Muscle of leg (tissue), 16 donors: ENCODE data around the gene SPAG9. TPM values are rescaled to one million over a fixed set of nuclear protein-coding genes. Genes with fewer than 3 reads are reported as not detected.

ENCODE experiments used
- DNase-seq: peaks from one replicate; pipeline ENCODE4 v3.0.0; 2013
- H3K27ac ChIP-seq: one replicate; pipeline ENCODE4 v1.5.1; 2013; ENCODE audit warnings: mild to moderate bottlenecking, low read length, control low read depth
- H3K27me3 ChIP-seq: one replicate; pipeline ENCODE4 v1.6.1; 2013; ENCODE audit warnings: low read length; ENCODE audit not compliant: control insufficient read depth, insufficient read depth
- H3K36me3 ChIP-seq: one replicate; pipeline ENCODE4 v1.6.1; 2013; ENCODE audit warnings: low read length; ENCODE audit not compliant: control insufficient read depth, insufficient read depth
- H3K4me1 ChIP-seq: one replicate; pipeline ENCODE4 v1.6.1; 2013; ENCODE audit warnings: low read length; ENCODE audit not compliant: control insufficient read depth, insufficient read depth
- H3K4me3 ChIP-seq: one replicate; pipeline ENCODE4 v1.5.1; 2013; ENCODE audit warnings: low read length, control low read depth
- H3K9me3 ChIP-seq: replicated peaks from 2 replicates; pipeline ENCODE4 v1.6.1; 2013; ENCODE audit warnings: low read depth, low read length; ENCODE audit not compliant: control insufficient read depth
- WGBS: methylation state at CpG from one replicate; pipeline ENCODE4 v1.1.5; 2013; ENCODE audit warnings: missing lambda C conversion rate; ENCODE audit not compliant: insufficient coverage; 5-methylcytosine and 5-hydroxymethylcytosine counted together
- long read RNA-seq, 11 donors: transcript quantifications; one replicate each; lab custom pipeline, GENCODE V29; 2026
- polyA plus RNA-seq, 8 donors: library from polyadenylated mRNA; unstranded; fragments of 120-200 nt; gene quantifications; one replicate each; pipeline versions ENCODE4 v1.2.1 to v1.2.3, GENCODE V29; 2013; ENCODE audit warnings: inconsistent platforms in 1 of 8, low replicate concordance in 1 of 8; ENCODE audit not compliant: insufficient read length in 8 of 8, insufficient read depth in 1 of 8
- total RNA-seq: library from RNA; stranded (reverse); fragments of 120-200 nt; gene quantifications from one replicate; pipeline ENCODE4 v1.2.4, GENCODE V29; 2013

SPAG9 gene, protein sequence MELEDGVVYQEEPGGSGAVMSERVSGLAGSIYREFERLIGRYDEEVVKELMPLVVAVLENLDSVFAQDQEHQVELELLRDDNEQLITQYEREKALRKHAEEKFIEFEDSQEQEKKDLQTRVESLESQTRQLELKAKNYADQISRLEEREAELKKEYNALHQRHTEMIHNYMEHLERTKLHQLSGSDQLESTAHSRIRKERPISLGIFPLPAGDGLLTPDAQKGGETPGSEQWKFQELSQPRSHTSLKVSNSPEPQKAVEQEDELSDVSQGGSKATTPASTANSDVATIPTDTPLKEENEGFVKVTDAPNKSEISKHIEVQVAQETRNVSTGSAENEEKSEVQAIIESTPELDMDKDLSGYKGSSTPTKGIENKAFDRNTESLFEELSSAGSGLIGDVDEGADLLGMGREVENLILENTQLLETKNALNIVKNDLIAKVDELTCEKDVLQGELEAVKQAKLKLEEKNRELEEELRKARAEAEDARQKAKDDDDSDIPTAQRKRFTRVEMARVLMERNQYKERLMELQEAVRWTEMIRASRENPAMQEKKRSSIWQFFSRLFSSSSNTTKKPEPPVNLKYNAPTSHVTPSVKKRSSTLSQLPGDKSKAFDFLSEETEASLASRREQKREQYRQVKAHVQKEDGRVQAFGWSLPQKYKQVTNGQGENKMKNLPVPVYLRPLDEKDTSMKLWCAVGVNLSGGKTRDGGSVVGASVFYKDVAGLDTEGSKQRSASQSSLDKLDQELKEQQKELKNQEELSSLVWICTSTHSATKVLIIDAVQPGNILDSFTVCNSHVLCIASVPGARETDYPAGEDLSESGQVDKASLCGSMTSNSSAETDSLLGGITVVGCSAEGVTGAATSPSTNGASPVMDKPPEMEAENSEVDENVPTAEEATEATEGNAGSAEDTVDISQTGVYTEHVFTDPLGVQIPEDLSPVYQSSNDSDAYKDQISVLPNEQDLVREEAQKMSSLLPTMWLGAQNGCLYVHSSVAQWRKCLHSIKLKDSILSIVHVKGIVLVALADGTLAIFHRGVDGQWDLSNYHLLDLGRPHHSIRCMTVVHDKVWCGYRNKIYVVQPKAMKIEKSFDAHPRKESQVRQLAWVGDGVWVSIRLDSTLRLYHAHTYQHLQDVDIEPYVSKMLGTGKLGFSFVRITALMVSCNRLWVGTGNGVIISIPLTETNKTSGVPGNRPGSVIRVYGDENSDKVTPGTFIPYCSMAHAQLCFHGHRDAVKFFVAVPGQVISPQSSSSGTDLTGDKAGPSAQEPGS (N-terminal part only)
- total RNA-seq (76.0 TPM), polyA plus RNA-seq (10 to 100 TPM; 48.4 to 81.4 (median 65.6) TPM)
- long read RNA-seq, donor 1, full-length matches to known transcripts, result 3 of 3 reads
- long read RNA-seq, donor 1, partial matches to known transcripts, result 0 of 3 reads
- long read RNA-seq, donor 1, other reads (novel, unspliced or antisense), result 0 of 3 reads
- long read RNA-seq, donor 2, result 0 reads
- long read RNA-seq, donor 3, full-length matches to known transcripts, result 2 of 2 reads
- long read RNA-seq, donor 3, partial matches to known transcripts, result 0 of 2 reads
- long read RNA-seq, donor 3, other reads (novel, unspliced or antisense), result 0 of 2 reads
- long read RNA-seq, donor 4, partial matches to known transcripts, result 0 of 1 reads
- long read RNA-seq, donor 4, other reads (novel, unspliced or antisense), result 0 of 1 reads
- long read RNA-seq, donor 5, full-length matches to known transcripts, result 4 of 2,035 reads
- long read RNA-seq, donor 5, partial matches to known transcripts, result 879 of 2,035 reads
- long read RNA-seq, donor 5, other reads (novel, unspliced or antisense), result 1,152 of 2,035 reads
- long read RNA-seq, donor 6, full-length matches to known transcripts, result 5 of 5 reads
- long read RNA-seq, donor 6, partial matches to known transcripts, result 0 of 5 reads
- long read RNA-seq, donor 6, other reads (novel, unspliced or antisense), result 0 of 5 reads
- long read RNA-seq, donor 7, partial matches to known transcripts, result 0 of 5 reads
- long read RNA-seq, donor 7, other reads (novel, unspliced or antisense), result 0 of 5 reads
- long read RNA-seq, donor 8, partial matches to known transcripts, result 0 of 1 reads
- long read RNA-seq, donor 8, other reads (novel, unspliced or antisense), result 0 of 1 reads
- long read RNA-seq, donor 9, full-length matches to known transcripts, result 3 of 8 reads
- long read RNA-seq, donor 9, partial matches to known transcripts, result 5 of 8 reads
- long read RNA-seq, donor 9, other reads (novel, unspliced or antisense), result 0 of 8 reads
- long read RNA-seq, donor 10, partial matches to known transcripts, result 0 of 3 reads
- long read RNA-seq, donor 10, other reads (novel, unspliced or antisense), result 0 of 3 reads
- long read RNA-seq, donor 11, partial matches to known transcripts, result 0 of 1 reads
- long read RNA-seq, donor 11, other reads (novel, unspliced or antisense), result 0 of 1 reads

DNA sequence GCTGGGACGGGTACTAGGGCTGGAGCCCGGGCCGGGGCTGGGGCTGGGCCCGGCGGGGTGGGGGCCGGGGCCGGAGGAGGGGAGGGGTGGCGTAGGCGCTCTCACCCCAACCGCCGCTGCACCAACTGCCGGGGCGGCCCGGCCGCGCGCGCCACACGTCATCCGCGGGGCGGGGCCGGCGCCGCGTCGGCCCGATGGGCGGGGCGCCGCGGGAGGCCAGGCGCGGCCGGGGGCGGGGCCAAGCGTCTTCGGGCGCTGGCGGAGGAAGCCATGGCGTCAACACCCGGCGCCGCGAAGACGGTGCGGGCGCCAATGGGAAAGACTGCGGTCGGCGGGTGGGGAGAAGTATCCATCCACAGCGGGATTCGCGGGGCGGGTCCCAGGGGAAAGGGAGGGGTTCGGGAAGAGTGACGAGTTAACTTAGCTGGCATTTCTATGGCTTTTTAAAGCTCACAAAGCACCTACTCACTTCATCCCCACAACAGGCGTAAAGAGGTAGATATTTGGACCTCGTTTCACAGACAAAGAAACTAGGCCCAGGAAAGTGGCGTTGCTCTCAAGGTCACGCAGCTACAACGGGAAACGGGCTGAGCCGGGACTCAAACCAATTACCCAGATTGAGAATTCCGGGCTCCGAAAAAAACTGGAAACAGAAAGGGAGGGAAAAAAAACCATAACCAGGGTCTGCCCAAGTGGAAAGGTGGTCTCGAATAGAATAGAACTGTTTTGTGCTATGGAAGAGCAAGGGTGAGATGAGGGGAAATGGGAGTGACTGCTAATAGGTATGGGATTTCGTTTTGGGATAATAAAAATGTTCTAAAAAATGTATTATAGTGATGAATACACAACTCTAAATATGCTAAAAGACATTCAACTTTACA is at the start of gene SPAG9:
Gene SPAG9 (minus strand): TSS at position 130 of the 881 bp plus-strand sequence. CDS start 212 bp downstream, outside the sequence.
- Histone ChIP-seq H3K36me3 (no peaks in the 10 kb centered on the region), H3K4me1 (peaks cover 13% of the 10 kb centered on the region), H3K27me3 (no peaks in the 10 kb centered on the region), H3K4me3 (peak within 1 kb of the TSS; percentile 86), H3K9me3 (no peaks in the 10 kb centered on the region), H3K27ac (peak within 1 kb of the TSS; percentile 100)
- under 1% methylated on average over 51 of the region's 68 CpGs for WGBS
- DNase-seq, result peak; percentile 98

DNA sequence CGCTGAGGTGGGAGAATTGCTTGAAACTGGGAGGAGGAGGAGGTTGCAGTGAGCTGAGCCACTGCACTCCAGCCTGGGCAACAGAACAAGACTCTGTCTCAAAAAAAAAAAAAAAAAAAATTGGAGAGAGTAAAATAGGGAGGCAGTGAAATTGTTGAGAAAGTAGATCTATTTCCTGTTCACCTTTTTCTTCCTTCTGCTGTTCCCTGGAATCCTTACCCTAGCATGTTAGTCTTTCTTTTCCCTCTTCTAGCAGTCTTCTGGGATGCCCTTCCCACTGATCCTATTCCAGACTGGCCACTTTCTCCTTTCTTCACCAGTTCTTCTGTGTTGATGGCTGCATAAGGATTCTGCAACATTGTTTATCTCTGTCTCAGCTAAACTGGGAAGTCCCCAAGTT is 48.7 kb upstream of the SPAG9 start:
- no peaks in the 10 kb centered on the region for H3K9me3 ChIP-seq
- H3K4me1 ChIP-seq, result peaks cover 13% of the 10 kb centered on the region
- 100% methylated on average over 1 of the region's 1 CpG for WGBS
- H3K27ac ChIP-seq, result no peak overlapping the region
- no peaks in the 10 kb centered on the region for H3K27me3 ChIP-seq
- no peak overlapping the region for H3K4me3 ChIP-seq
- peaks cover 39% of the 10 kb centered on the region for H3K36me3 ChIP-seq
- DNase-seq, result no peak

DNA sequence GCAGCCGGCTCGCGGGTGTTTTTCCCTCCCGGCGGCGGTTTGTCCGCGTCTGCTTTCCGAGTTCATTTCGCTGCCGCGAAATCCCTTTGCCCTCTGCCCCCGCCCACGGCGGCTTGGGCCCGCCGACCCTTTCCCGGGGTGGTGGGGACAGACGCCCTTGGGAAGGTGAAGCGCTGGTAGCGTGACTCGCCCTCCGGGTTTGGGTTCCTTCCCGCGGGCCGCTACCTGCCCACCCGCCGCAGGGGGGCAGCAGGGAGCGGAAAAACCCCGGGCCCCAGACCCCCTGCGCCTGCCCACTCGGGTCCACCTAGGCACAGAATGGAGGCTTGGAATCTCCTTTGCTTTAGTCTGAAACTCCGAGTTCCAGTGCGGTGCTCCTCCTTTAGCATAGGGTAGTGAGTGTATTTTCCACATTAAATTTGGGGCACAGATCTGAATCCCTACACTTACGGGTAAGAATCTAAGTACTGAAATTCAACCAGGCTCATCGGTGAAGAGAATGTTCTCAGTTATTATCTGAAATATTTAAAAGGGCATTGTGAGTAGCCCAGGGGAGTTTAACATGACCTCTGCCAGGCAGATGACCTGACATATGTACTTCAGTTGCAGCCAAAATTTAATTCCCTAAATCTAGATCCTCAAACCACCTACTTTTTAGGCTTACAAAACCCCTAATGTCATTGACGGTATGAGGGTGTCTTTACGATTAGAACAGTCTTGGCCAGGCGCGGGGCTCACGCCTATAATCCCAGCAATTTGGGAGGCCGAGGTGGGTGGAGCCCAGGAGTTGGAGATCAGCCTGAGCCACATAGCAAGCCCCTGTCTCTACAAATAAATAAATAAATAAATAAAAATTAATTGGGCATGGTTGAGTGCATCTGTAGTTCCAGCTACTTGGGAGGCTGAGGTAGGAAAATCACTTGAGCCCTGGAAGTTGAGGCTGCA is 46.6 kb upstream of the SPAG9 start:
- peak overlapping the region; percentile 71 for H3K4me3 ChIP-seq
- H3K36me3 ChIP-seq, result peaks cover 38% of the 10 kb centered on the region
- 0% methylated on average over 23 of the region's 42 CpGs for WGBS
- no peaks in the 10 kb centered on the region for H3K9me3 ChIP-seq
- H3K27me3 ChIP-seq, result no peaks in the 10 kb centered on the region
- peak overlapping the region; percentile 78 for H3K27ac ChIP-seq
- peaks cover 13% of the 10 kb centered on the region for H3K4me1 ChIP-seq
- DNase-seq, result peak; percentile 53

DNA sequence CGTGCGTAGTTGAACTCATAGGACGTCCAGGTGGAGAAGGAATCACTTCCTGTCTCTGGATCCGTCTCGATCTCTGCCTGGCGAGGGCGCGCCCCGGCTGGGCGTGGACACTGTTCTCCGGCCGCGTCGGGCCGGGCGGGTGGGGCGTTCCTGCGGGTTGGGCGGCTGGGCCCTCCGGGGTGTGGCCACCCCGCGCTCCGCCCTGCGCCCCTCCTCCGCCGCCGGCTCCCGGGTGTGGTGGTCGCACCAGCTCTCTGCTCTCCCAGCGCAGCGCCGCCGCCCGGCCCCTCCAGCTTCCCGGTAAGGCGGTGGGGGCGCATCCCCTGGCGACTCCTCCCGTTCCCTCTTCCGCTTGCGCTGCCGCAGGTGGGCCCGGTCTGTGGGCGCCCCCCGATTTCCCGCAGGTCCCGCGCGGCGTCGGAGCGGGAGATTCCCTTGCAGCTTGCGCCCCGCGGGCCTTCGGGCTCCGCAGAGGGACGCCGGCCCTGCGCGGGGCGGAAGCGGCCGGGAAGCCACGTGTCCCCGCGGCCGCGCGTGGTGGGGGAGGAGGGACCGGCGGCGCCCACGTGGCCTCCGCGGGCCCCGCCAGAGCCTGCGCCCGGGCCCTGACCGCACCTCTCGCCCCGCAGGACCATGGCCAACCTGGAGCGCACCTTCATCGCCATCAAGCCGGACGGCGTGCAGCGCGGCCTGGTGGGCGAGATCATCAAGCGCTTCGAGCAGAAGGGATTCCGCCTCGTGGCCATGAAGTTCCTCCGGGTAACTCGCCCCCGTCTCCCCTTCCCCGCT is 45.7 kb upstream of the SPAG9 start, which contains the start of gene NME2:
Gene NME2 (plus strand): TSS at position 214 of the 789 bp plus-strand sequence. CDS start 420 bp downstream, at position 634.
- under 1% methylated on average over 98 of the region's 98 CpGs for WGBS

DNA sequence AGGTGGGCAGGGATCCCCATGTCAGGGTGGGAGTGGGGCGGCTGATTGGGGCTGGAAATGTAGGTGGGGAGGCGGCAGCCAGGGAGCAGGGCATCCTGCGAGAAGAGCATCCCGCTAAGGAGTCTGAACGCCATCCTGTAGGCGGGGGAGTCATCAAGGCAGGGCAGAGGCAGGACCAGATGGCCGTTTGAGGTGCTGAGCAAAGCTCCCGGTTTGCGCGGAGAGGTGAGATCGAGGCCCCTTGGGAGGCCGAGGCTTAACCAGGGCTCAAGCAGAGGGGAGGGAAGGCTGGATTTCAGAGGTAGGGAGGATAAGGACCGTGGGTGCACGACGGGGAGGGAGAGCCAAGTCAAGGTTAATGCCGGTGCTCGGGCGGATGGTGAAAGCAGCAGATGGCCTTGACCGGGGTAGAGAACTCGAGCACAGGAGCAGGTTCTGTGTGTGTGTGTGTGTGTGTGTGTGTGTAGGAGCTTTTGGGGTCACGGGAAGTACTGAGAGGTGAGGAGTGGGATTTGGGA is 45.1 kb upstream of the SPAG9 start:
- Histone ChIP-seq H3K4me1 (peaks cover 13% of the 10 kb centered on the region), H3K9me3 (no peaks in the 10 kb centered on the region), H3K27ac (peak overlapping the region; percentile 91), H3K27me3 (no peaks in the 10 kb centered on the region), H3K4me3 (peak overlapping the region; percentile 71), H3K36me3 (peaks cover 50% of the 10 kb centered on the region)
- no peak for DNase-seq
- 7% methylated on average over 21 of the region's 21 CpGs for WGBS

More for the DNA sequence above, 45.7 kb upstream of the SPAG9 start, which contains the start of gene NME2:
- peaks cover 46% of the 10 kb centered on the region for H3K36me3 ChIP-seq
- no peaks in the 10 kb centered on the region for H3K9me3 ChIP-seq
- DNase-seq, result peak; percentile 93
- H3K4me3 ChIP-seq, result peak within 1 kb of the TSS; percentile 71
- H3K4me1 ChIP-seq, result peaks cover 13% of the 10 kb centered on the region
- H3K27ac ChIP-seq, result peak within 1 kb of the TSS; percentile 91
- H3K27me3 ChIP-seq, result no peaks in the 10 kb centered on the region

DNA sequence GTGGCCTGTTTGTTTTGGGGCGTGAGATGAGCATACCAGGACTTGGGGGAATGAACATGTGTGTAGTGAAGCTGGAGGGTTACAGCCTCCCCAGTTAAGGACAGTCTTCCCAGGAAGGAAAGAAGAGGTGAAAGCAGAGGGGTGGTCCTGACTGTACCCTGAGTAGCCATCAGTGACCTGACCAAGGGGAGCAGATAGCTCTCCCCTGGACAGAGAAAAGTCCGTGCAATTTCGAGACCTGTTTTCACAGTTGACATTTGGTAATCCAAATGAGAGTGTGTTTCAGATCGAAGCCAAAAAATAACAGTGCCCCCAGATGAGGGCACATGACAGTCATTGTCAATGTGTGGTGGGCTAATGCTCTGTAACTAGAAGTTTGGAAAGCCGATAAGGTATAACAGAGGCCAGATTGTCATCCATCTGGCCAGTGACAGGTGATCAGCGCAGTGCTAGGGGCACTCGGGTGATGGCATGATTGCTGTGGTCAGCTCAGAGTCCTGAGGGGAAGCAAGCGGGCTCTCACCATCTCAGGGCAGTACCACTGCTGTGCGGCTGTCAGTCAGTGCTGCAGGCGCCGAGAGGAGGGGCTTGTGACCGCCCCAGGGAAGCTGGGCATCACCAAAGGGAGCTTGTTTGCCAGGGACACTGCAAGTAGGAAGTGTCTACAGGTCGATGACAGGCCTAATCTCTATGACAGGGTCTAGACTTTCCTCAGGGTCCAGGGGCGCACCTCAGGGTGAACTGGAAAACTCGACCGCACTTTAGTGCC is 44.4 kb upstream of the SPAG9 start:
- Histone ChIP-seq H3K4me1 (peaks cover 13% of the 10 kb centered on the region), H3K36me3 (peaks cover 50% of the 10 kb centered on the region), H3K4me3 (peak overlapping the region; percentile 71), H3K27me3 (no peaks in the 10 kb centered on the region), H3K27ac (no peak overlapping the region), H3K9me3 (no peaks in the 10 kb centered on the region)
- peak; percentile 32 for DNase-seq
- WGBS, result 46% methylated on average over 15 of the region's 16 CpGs
